HG03064 (cell line): ENCODE data around the gene HMCN2.

Experiments
- ATAC-seq: cut with Tn5 transposase; IDR thresholded peaks from one replicate; pipeline ENCODE4 v1.9.1; 2021; ENCODE audit warnings: low read depth; ENCODE audit not compliant: unreplicated experiment

HMCN2 gene

DNA sequence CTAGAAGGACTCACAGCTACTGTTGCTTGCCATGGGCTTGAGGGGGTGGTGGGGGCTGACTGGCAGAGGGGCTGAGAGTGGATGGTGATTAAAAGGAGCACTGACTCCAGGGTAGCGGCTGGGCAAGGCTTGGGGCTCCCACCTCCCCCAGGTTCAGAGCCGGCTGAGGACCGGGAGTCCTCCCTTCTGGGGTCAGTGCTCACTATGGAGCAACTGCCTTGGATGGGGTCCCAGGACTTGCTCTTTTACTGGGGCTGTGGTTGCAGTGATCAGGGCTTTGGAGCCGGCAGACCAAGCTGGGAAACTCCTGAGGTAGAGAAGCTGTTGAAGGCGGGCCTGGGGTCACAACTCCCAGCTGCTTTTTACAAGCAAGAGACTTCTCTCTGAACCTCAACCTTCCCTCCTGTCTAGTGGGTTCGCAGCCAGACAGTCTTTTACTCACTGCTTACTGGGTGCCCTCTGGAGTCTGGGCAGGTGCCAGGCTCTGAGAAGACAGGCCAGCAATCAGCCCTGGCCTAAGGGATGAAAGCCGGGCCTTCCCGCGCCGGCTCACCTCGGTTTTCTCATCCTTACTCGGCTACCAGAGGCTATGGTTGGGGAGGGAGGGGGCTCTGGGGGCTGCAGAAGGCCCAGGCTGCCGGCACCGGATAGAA is 178.4 kb downstream of the HMCN2 start:
- ATAC-seq: no peak

DNA sequence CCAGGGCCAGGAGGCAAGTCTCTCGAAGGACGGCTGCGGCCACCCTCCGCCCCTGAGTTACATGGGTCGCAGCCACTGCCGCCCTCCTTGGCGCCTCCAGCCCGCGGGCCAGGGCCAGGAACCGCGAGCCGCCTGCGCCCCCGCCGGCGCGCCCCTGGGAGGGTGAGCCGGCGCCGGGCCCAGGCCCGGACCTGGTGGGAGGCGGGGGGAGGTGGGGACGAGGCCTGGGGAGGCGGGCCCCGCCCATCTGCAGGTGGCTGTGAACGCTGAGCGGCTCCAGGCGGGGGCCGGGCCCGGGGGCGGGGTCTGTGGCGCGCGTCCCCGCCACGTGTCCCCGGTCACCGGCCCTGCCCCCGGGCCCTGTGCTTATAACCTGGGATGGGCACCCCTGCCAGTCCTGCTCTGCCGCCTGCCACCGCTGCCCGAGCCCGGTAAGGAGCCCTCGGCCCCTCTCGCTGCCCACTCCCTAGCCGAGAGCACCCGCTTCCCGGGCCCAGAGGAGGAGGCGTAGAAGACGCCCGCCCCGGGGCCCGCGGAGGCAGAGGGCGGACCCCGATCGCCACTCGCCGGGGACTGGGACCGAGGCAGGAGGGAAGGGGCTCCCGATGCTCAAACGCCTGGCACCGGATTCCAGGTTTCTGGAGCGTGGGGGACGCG is 179.1 kb downstream of the HMCN2 start, which contains the start of gene ASS1:
Gene ASS1, plus strand, starts transcription at position 397 of the 657 bp plus-strand sequence. CDS start 7,268 bp downstream, outside the sequence.
- ATAC-seq: no peak

DNA sequence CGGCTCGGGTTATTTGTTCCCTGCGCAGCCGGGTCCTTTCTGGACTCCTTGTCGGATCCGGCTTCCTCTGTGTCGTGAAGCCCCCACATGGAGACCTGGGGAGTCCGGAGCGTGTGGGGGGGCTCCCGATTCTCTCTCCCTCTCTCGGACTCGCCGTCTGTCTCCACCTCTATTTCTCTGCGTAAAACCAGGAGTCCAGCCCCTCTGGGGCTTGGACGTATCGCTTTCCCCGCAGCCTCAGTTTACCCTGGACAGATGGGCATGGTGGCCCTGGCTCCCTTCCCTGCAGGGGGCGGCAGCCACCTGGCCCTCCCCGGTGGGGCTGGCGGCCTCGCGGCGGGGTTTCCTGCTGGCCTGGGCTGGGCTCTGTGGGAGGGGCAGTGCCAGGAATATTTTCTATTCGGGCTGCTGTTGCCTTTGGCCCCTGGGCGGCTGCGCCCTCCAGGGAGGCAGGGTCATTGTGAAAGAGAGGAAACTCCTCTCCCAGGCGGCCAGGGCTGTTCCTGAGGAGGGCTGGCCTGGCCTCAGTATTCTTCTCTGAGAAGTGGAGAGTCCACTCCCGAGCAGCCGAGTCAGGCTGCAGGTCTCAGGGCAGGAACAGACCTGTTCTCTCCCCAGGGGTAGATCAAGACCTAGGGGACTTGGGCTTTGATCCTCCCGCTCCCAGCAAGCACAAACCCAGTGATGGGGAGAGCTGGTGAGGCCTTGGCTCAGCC is 179.9 kb downstream of the HMCN2 start:
- no peak for ATAC-seq

DNA sequence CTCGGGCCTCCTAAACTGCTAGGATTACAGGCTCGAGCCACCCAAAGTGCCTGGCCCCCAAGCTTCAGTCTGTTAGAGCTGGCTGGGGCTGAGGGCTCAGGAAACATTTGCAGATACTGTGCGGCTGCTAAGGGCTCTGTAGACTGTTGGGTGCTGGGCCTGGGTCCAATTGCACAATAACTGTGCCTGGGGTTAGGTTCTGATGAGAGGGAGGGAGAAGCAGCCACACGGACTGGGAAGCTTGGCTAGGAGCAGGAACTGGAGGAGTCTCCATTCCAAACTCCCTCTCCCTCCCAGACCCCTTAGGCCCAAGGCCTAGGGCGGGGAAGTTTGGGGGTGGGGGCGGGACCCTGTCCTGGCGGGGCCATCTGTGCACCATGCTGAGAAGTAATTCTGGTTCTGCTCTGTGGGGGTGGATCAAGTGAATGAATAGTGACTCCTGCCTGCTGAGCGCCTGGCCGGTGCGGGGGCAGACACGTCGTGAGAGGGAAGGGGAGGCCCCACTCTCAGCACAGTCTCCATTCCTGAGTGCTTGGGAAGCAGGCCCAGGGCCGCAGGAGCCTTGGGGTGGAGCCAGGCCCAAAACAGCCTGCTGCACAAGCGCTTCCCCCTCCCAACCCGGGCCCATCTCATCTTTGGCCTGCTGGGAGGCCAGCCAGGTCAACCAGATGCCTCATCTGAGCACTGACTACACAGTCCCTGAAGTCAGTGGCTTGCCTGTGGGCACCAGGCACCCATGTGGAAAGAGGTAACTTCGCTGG is 180.7 kb downstream of the HMCN2 start:
- ATAC-seq: no peak

DNA sequence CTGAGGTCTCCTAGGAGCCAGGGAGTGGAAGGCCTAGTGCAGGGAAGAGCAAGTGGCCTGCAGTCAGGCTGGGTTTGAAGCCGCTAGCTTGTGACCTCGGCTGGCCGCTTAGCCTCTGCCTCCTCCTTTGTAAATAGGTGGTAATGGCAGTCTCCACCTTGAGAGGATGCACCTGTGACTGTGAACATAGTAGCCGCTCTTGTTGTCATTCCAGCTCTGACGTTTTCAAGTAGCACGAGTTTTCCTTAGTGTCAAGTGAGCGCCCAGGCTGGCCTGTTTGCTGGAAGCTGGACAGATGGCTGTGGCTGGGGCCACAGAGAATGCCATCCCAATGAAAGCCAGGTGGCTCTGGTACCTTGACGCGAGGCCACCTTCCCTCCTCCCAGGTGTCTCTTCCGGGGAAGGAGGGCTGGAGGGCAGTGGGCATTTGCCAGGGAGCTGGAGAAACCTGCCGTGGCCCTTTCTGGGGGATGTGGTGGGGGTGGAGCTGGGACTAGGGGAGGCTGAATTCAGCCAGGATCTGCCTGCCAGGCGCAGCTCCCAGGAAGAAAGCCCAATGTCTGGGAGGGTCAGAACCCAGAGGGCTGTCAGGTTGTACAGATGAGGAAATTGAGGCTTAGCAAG is 181.7 kb downstream of the HMCN2 start:
- no peak for ATAC-seq

DNA sequence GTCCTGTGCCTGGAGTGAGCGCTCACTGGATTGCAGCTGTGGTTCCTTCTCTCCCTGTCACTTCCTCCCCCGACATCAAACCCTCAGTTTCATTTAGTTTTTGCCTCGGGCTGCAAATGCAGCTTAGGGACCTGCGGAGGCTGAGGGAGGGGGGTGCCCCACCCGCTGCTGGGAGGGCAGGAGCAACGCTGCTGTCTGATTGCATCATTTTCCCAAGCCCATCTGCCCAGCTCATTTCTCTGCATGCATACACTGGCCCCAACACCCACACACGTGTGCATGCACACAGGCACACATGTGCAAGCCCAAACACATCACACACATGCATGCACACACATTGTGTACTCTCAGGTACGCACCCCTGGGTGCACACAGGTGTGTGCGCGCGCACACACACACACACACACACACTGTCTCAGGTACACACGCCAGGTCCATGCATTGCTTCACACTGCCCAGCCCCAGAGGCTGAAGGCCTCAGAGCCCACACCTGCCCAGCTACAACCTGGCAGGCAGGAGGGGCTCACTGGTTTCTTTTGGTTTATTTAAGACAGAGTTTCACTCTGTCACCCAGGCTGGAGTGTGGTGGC is 182.6 kb downstream of the HMCN2 start:
- ATAC-seq: no peak

DNA sequence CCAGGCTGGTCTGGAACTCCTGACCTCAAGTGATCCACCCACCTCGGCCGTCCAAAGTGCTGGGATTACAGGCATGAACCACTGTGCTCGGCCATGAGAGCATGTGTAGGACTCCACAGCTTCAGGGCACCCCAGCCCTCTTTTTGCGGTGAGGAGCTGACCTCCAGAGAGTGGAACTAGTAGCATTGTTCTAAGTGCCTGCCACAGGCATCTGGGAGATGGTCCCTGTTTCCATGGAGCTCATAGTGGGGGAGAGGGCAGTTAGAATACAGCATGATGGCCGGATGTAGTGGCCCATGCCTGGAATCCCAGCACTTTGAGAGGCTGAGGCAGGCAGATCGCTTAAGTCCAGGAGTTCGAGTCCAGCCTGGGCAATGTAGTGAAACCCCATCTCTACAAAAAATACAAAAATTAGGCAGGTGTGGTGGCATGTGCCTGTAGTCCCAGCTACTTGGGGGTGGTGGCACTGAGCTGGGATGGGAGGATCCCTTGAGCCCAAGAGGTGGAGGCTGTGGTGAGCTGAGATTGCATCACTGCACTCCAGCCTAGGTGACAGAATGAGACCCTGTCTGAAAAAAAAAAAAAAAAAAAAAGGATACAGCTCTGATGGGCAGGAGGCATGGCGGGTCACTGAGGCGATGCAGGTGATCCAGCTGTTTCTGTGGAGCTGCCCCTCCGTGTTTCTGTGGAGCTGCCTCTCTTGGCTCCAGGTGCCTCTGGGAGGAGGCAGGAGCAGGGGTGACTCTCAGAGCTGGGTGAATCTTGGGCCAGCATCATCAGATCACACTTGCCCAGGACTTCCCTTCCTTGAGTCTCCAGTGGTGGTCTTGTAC is 183.4 kb downstream of the HMCN2 start:
- no peak for ATAC-seq

DNA sequence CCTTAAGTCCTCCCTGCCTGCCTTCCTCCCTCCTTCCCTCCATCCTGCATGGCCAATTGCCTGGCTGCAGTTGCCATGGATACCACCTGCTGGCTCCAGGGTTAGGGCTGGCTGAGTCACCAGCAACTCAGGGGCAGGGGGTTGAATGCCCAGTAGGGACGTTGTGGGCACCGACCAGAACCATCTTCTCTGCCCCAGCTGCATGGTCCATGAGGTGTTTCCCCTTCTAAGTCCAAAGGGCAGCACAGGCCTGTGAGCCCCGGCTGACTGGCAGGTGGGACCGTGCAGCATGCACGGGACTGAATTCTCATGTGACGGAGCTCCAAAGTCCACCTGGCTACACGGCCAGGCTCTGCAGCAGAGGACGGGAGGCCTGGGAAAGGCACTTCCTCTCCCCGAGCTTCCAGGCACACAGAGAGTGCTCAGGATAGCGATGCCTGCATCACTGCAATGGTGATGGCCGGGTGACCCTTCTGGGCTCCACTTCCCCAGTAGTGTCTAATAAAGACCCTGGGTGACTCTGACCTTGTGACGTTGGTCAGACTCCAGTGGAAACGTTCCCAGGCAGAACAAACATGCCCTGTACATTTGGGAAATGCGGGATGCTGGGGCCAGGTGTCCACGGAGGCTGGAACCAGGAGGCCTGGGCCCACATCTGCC is 184.9 kb downstream of the HMCN2 start:
- no peak for ATAC-seq

DNA sequence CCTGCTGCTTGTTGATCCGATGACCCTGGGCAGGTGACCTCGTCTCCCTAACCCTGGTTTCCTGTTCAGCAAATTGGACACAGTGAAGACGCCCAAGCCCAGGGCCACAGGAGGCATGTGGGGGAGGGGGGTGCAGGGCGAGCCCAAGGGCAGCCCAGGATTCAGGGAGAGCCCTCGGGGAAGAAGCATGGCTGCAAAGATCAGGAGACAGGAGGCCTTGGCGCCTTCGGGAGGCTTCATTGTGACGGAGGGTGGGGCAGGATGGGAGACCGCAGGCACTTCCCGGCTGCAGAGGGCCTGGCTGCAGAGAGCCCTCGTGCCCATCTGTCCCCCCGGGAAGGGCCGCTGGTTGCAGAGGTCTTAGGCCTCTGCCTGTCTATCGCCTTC is 185.4 kb downstream of the HMCN2 start:
- ATAC-seq: no peak

DNA sequence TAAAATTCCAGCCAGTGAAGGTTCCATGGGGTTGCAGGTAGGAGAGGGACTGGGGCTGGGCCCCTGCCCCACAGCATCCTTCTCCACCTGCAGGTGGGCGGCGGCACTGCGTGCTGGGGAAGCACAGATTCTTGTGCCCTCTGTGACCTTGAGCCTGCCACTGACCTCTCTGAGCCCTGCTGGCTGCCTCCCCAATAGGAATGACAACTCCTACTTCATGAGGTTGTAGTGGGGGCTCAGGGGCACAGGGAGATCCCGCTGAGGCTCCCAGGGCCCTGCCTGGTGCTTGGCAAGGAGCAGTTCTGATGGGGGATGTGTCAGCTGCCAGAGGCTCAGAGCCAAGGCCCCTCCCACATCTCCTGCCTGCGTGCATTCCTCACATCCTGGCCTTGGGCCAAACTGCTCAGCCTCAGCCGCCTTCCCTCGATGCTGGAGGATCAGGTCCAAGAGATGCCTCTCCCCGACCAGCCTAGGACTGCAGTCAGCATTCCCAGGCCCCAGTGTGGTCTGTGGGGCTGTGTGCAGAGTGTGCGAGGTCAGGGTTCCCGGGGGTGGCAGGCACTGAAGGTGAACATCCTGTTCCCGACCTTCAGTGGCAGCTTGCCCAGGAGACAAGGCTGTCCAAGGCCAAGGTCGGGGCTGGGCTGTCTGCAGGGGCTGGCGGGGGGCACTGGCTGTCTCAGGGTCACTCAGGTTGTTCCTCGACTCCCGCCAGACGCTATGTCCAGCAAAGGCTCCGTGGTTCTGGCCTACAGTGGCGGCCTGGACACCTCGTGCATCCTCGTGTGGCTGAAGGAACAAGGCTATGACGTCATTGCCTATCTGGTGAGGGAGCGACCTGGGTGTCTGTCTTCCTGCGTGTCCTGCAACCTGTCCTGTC is 186.2 kb downstream of the HMCN2 start:
- ATAC-seq: no peak

DNA sequence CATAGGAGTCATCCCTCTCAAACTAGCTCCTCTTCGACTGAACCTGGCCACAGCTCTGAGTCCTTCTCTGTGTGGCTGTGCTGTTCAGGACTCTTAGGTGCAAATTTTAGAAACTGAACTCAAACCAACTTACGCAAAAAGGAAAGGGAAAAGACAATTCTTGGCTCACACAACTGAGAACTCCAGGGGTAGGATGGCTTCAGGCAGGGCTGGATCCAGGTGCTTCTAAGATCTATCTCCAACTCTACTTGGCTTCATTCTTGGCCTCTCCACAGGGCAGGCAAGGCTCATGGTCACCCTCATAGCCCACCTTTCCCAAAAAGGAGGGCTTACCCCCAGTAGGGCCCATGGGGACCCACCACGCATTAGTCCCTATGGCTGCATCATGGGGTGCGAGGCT is 187.3 kb downstream of the HMCN2 start:
- no peak for ATAC-seq

DNA sequence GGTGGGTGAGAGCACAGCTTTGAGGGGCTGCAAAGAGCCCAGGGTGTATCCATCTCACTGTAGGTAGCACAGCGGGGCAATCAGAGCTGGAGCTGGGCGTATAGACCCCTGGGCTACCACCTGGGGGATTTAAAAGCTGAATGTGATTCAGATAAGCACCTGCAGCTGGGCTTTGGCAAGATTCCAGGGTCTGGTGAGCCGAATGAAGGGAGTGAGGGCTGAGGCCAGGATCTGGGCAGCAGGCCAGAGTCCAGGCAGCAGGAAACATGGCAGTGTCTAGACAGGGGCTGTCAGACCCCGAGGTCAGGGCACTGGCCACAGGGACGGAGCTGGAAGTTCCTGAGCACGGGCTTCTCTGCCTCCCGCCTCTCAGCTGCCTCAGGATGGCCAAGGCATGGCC is 187.9 kb downstream of the HMCN2 start:
- ATAC-seq: no peak

DNA sequence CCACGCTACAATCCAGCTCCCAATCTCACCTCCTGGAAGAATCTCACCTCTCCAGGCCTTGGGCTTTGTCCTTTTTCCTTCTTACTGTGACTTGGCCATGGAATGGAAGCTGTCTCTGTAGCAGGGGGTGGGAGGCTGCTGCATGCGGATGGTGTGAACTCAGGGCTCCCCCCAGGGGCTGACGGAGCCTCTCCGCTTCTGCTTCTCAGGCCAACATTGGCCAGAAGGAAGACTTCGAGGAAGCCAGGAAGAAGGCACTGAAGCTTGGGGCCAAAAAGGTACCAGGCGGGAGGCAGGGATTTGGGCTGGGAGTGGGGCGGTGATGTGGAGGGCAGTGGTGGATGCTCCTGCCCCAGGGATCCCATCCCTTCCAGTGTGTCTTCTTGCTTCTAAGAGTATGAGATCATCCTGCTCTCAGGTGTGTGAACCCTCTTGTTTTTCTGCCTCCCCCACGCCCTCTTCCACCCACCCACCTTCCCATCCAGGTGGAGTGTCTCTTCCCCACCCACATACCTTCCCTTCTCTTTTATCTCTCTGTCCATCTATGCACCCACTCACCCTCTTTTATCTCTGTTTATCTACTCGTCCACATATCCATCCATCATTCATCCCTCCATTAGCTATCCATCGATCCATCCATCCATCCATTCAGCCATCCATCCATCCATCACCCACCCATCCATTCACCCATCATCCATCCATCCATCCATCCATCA is 188.7 kb downstream of the HMCN2 start:
- ATAC-seq: no peak

DNA sequence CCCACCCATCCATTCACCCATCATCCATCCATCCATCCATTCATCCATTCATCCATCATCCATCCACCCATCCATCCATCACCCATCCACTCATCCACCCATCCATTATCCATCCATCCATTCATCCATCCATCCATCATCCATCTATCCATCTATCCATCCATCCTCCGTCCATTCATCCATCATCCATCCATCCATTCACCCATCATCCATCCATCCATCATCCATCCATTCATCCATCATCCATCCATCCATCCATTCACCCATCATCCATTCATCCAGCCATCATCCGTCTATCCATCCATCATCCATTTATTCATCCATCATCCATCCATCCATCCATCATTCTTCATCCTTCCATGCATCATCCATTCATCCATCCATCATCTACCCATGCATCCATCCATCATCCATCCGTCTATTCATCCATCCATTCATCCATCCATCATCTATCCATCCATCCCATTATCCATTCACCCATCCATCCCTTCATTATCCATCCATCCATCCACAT is 189.3 kb downstream of the HMCN2 start:
- ATAC-seq: no peak

DNA sequence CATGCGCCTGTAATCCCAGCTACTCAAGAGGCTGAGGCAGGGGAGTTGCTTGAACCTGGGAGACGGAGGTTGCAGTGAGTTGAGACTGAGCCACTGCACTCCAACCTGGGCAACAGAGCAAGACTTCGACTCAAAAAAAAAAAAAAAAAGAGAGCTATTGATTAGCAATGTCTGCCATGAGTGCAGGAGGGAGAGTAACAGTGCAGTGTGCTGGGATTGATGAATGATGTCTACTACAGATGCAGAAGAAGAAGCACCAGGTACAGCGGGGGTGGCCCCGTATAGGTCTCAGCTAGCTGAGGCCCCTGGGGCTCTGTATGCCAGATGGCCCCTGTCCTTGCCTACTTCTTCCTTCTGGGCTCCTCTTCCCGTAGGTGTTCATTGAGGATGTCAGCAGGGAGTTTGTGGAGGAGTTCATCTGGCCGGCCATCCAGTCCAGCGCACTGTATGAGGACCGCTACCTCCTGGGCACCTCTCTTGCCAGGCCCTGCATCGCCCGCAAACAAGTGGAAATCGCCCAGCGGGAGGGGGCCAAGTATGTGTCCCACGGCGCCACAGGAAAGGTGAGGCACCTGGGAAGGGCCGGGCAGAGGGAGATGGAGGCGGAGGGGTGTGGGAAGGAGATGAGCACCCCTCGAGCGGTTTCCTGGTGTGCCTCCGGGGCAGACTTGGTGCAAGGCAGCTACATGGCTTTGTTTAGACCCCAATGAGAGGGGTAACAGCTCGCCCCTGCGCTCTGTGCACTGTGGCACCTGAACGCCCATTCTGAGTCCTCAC is 192.7 kb downstream of the HMCN2 start:
- ATAC-seq: no peak

DNA sequence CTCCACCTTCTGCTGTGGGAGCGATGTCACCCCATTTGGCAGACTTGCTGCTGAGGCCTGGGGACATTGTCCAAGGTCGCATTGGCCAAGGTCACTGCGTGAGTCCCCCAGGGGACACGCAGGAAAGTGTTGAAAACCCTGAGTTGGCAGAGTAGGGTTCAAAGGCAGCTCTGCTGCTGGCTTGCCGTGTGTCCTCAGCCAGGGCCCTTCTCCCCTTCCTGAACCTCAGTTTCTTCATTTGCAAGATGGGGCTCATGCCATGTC is 193.2 kb downstream of the HMCN2 start:
- ATAC-seq: no peak

DNA sequence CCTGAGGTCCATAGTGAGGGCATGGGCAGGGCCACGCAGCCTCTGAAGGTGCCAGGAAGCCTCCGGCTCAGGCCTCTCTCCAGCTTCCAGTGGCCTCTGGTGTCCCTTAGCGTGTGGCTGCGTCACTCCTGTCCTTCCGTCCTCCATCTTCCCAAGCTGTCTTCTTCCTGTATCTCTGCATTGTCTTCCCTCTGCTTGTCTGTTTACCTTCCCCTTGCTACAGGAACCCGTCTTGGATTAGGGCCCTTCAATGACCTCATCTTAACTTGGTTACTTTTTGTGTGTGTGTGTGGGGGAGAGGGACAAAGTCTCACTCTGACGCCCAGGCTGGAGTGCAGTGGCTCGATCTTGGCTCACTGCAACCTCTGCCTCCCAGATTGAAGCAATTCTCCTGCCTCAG is 193.6 kb downstream of the HMCN2 start:
- no peak for ATAC-seq
